Measurements from ENCODE around the gene SMNDC1. TPM values are rescaled to one million over a fixed set of nuclear protein-coding genes. Genes with fewer than 3 reads are reported as not detected.

The SMNDC1 gene
- total RNA-seq, 1 donor from 2014 or later: 46.7 TPM

- Histone ChIP-seq H3K27ac (ENCODE audit: low read depth, low read length) (no peak overlapping the region), H4K20me1 (ENCODE audit: insufficient read depth, low read length) (no peaks in the 10 kb centered on the region), H3K79me2 (ENCODE audit: insufficient read depth, low read length) (no peaks in the 10 kb centered on the region), H3K4me1 (ENCODE audit: insufficient read depth, low read length) (peaks cover 3% of the 10 kb centered on the region), H3K27me3 (ENCODE audit: insufficient read depth, low read length) (no peaks in the 10 kb centered on the region), H2AFZ (ENCODE audit: low read depth, low read length) (no peak overlapping the region), H3K4me2 (ENCODE audit: low read length) (peak overlapping the region; percentile 78), H3K9ac (ENCODE audit: low read length) (peak overlapping the region; percentile 44), H3K4me3 (ENCODE audit: insufficient read depth, low read depth, low read length) (peak overlapping the region; percentile 24), H3K36me3 (ENCODE audit: insufficient read depth, low read length) (no peaks in the 10 kb centered on the region), H3K9me3 (ENCODE audit: insufficient read depth, low read depth, low read length) (no peaks in the 10 kb centered on the region)
- DNase-seq (ENCODE audit: low read depth) (no peak), FAIRE-seq (no peak)
- H3K36me3 Mint-ChIP-seq (ENCODE audit: low read depth, unreplicated experiment): peaks cover 2% of the 10 kb centered on the region
- no peak for TF ChIP-seq EZH2 (IDR thresholded peaks at IDR 0.05; ENCODE audit: insufficient read depth, low read length)
- H3K4me1 Mint-ChIP-seq (ENCODE audit: low read depth, unreplicated experiment): peaks cover 6% of the 10 kb centered on the region
- H3K27ac Mint-ChIP-seq (ENCODE audit: unreplicated experiment): no peak overlapping the region
- H3K9me3 Mint-ChIP-seq (ENCODE audit: unreplicated experiment): no peaks in the 10 kb centered on the region
- H3K27me3 Mint-ChIP-seq (ENCODE audit: low read depth, unreplicated experiment): no peaks in the 10 kb centered on the region
- H3K4me3 Mint-ChIP-seq (ENCODE audit: unreplicated experiment): no peak overlapping the region
These were observed 25.9 kb downstream of the SMNDC1 start for GRCh38 chr10:110278562-110279406.

- Histone ChIP-seq H3K27ac (ENCODE audit: low read depth, low read length) (no peak overlapping the region), H3K9me3 (ENCODE audit: insufficient read depth, low read depth, low read length) (no peaks in the 10 kb centered on the region), H2AFZ (ENCODE audit: low read depth, low read length) (no peak overlapping the region), H4K20me1 (ENCODE audit: insufficient read depth, low read length) (no peaks in the 10 kb centered on the region), H3K4me2 (ENCODE audit: low read length) (no peak overlapping the region), H3K4me1 (ENCODE audit: insufficient read depth, low read length) (peaks cover 3% of the 10 kb centered on the region), H3K36me3 (ENCODE audit: insufficient read depth, low read length) (no peaks in the 10 kb centered on the region), H3K79me2 (ENCODE audit: insufficient read depth, low read length) (no peaks in the 10 kb centered on the region), H3K9ac (ENCODE audit: low read length) (no peak overlapping the region), H3K27me3 (ENCODE audit: insufficient read depth, low read length) (no peaks in the 10 kb centered on the region), H3K4me3 (ENCODE audit: insufficient read depth, low read depth, low read length) (no peak overlapping the region)
- Mint-ChIP-seq H3K36me3 (ENCODE audit: low read depth, unreplicated experiment) (peaks cover 2% of the 10 kb centered on the region), H3K9me3 (ENCODE audit: unreplicated experiment) (no peaks in the 10 kb centered on the region), H3K27ac (ENCODE audit: unreplicated experiment) (no peak overlapping the region), H3K27me3 (ENCODE audit: low read depth, unreplicated experiment) (no peaks in the 10 kb centered on the region), H3K4me3 (ENCODE audit: unreplicated experiment) (no peak overlapping the region), H3K4me1 (ENCODE audit: low read depth, unreplicated experiment) (peaks cover 9% of the 10 kb centered on the region)
- no peak for TF ChIP-seq EZH2 (IDR thresholded peaks at IDR 0.05; ENCODE audit: insufficient read depth, low read length)
- no peak for TF ChIP-seq CTCF (IDR thresholded peaks at IDR 0.05; ENCODE audit: insufficient read depth, low read depth, low read length)
- no peak for FAIRE-seq
- DNase-seq (ENCODE audit: low read depth): no peak
These were observed 27.1 kb downstream of the SMNDC1 start for GRCh38 chr10:110277591-110277990.

DNA sequence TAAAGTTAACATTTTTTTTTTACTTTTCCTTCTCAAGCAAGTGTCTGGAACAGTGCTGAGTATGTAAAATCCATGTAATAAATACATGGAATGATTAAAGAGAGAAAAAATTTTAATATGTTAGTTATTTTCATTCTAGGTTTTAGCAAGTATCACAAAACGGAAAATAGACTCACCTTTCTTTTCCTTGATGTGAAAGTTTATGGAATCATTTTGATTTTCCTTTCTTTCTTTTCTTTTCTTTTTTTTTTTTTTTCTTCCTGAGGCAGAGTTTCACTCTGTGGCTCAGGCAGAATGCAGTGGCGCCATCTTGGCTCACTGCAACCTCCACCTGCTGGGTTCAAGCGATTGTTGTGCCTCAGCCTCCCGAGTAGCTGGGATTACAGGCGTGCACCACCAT lies 28.1 kb downstream of the SMNDC1 start:
- Histone ChIP-seq H3K9ac (ENCODE audit: low read length) (no peak overlapping the region), H2AFZ (ENCODE audit: low read depth, low read length) (no peak overlapping the region), H3K79me2 (ENCODE audit: insufficient read depth, low read length) (no peaks in the 10 kb centered on the region), H3K4me2 (ENCODE audit: low read length) (no peak overlapping the region), H4K20me1 (ENCODE audit: insufficient read depth, low read length) (no peaks in the 10 kb centered on the region), H3K27me3 (ENCODE audit: insufficient read depth, low read length) (no peaks in the 10 kb centered on the region), H3K27ac (ENCODE audit: low read depth, low read length) (no peak overlapping the region), H3K4me3 (ENCODE audit: insufficient read depth, low read depth, low read length) (no peak overlapping the region), H3K9me3 (ENCODE audit: insufficient read depth, low read depth, low read length) (no peaks in the 10 kb centered on the region), H3K36me3 (ENCODE audit: insufficient read depth, low read length) (no peaks in the 10 kb centered on the region), H3K4me1 (ENCODE audit: insufficient read depth, low read length) (peaks cover 3% of the 10 kb centered on the region)
- no peak overlapping the region for H3K27ac Mint-ChIP-seq (ENCODE audit: unreplicated experiment)
- no peak overlapping the region for H3K4me3 Mint-ChIP-seq (ENCODE audit: unreplicated experiment)
- peaks cover 2% of the 10 kb centered on the region for H3K36me3 Mint-ChIP-seq (ENCODE audit: low read depth, unreplicated experiment)
- FAIRE-seq (no peak), DNase-seq (ENCODE audit: low read depth) (no peak)
- TF ChIP-seq EZH2 (IDR thresholded peaks at IDR 0.05; ENCODE audit: insufficient read depth, low read length) (no peak), CTCF (IDR thresholded peaks at IDR 0.05; ENCODE audit: insufficient read depth, low read depth, low read length) (no peak)
- no peaks in the 10 kb centered on the region for H3K27me3 Mint-ChIP-seq (ENCODE audit: low read depth, unreplicated experiment)
- H3K9me3 Mint-ChIP-seq (ENCODE audit: unreplicated experiment): no peaks in the 10 kb centered on the region
- peaks cover 9% of the 10 kb centered on the region for H3K4me1 Mint-ChIP-seq (ENCODE audit: low read depth, unreplicated experiment)
